Upper lobe of left lung (tissue), 6 donors: ENCODE measurements around the gene OTOGL. TPM values are rescaled to one million over a fixed set of nuclear protein-coding genes. Genes with fewer than 3 reads are reported as not detected.

Experiments used
- ATAC-seq, 2 donors: fragments of 200-7000 bp; cut with Tn5 transposase; one replicate each; pipeline ENCODE4 v1.9.1; 2022; ENCODE audit warnings: mild to moderate bottlenecking in 2 of 2, moderate library complexity in 2 of 2; ENCODE audit not compliant: low FRiP score in 2 of 2
- DNase-seq, 2 donors: peaks; one replicate each; pipeline ENCODE4 v3.0.0-alpha.2; 2019 to 2020
- H3K27ac ChIP-seq, 4 donors: fragments of 200-600 bp; sonication (generic); one replicate each; pipeline ENCODE4 v1.5.1; 2016 to 2019
- H3K27me3 ChIP-seq, 4 donors: fragments of 200-600 bp; sonication (generic); one replicate each; pipeline ENCODE4 v1.5.1; 2017 to 2019
- H3K36me3 ChIP-seq, 4 donors: fragments of 200-600 bp; sonication (generic); one replicate each; pipeline ENCODE4 v1.5.1; 2016 to 2019
- H3K4me1 ChIP-seq, 4 donors: fragments of 200-600 bp; sonication (generic); one replicate each; pipeline ENCODE4 v1.5.1; 2018 to 2019
- H3K4me3 ChIP-seq, 4 donors: fragments of 200-600 bp; sonication (generic); one replicate each; pipeline ENCODE4 v1.5.1; 2017 to 2019; ENCODE audit warnings: mild to moderate bottlenecking in 2 of 4, moderate library complexity in 1 of 4
- H3K9me3 ChIP-seq, 4 donors: fragments of 200-600 bp; sonication (generic); one replicate each; pipeline ENCODE4 v1.5.1; 2018 to 2019
- CTCF ChIP-seq, 6 experiments: fragments of 450-650 bp in 4 of 6; fragments of 200-600 bp in 2 of 6; sonication (generic) in 2 of 6; IDR thresholded peaks; one replicate each; pipeline ENCODE4 v1.5.1; 2016 to 2019; ENCODE audit warnings: antibody characterized with exemption in 6 of 6
- EP300 ChIP-seq, 4 donors: sonication (generic); formaldehyde crosslinking; IDR thresholded peaks; one replicate each; pipeline ENCODE4 v1.5.1; 2017; ENCODE audit warnings: antibody characterized with exemption in 4 of 4, control low read depth in 2 of 4
- POLR2A ChIP-seq, 4 donors: fragments of 450-650 bp; IDR thresholded peaks; one replicate each; pipeline ENCODE4 v1.5.1; 2016 to 2017; ENCODE audit warnings: antibody characterized with exemption in 4 of 4, mild to moderate bottlenecking in 2 of 4
- POLR2AphosphoS5 ChIP-seq, 2 donors: sonication (generic); formaldehyde crosslinking; IDR thresholded peaks; one replicate each; pipeline ENCODE4 v1.5.1; 2017; ENCODE audit warnings: antibody characterized with exemption in 2 of 2
- WGBS, 2 donors: methylation state at CpG; one replicate each; pipeline ENCODE4 v1.1.5; 2017 to 2018; 5-methylcytosine and 5-hydroxymethylcytosine counted together
- total RNA-seq, 6 donors: library from RNA; depleted of rRNA in 4 of 6; stranded (reverse); fragments of >200 nt in 4 of 6; gene quantifications; one replicate each; pipeline versions ENCODE4 v1.1.0 to v1.2.1, GENCODE V29; 2016 to 2021
- donor health status: DM: no; HTN: no; CAD: no; lungs with moderate emphysema.
- donor health status: DM: no; HTN: yes; CAD: no; lungs with severe emphysema.

The OTOGL gene
- total RNA-seq, 6 donors from 2014 or later: 0.10 to 3.1 (median 0.21) TPM

GRCh38 chr12:80232837-80233236, 133.5 kb downstream of the OTOGL start:
- DNase-seq: no peak
- WGBS, 2 donors: 60 to 71% methylated on average over 1 of the region's 1 CpG
- H3K9me3 ChIP-seq: no peaks in the 10 kb centered on the region
- peaks cover 0 to 9% (median 5%) of the 10 kb centered on the region in 4 donors for H3K4me1 ChIP-seq
- H3K4me3 ChIP-seq: no peak overlapping the region
- ATAC-seq: no peak
- no peaks in the 10 kb centered on the region for H3K36me3 ChIP-seq
- TF ChIP-seq EP300 (IDR thresholded peaks at IDR 0.05) (no peak), POLR2A (IDR thresholded peaks at IDR 0.05) (no peak), CTCF (IDR thresholded peaks at IDR 0.05) (no peak), POLR2AphosphoS5 (IDR thresholded peaks at IDR 0.05) (no peak)
- H3K27me3 ChIP-seq: no peaks in the 10 kb centered on the region
- no peak overlapping the region for H3K27ac ChIP-seq

DNA sequence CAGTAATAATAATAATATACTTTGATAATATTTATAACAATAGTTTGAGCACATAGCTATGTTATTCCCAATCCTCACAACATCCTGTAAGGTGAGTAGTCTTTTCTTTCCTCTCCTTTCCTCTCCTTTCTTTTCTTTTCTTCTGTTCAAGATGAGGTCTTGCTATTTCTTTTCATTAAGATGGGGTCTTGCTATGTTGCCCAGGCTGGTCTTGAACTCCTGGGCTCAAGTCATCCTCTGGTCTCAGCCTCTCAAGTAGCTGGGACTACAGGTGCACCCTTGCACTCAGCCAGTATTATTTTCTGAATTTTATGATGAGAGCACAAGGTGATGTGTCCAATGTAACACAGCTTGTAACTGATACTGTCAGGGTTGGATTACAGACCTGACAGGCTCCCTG, 134.6 kb downstream of the OTOGL start:
- ATAC-seq (no peak), DNase-seq (no peak)
- H3K27ac ChIP-seq: no peak overlapping the region
- H3K27me3 ChIP-seq: no peaks in the 10 kb centered on the region
- H3K4me3 ChIP-seq: no peak overlapping the region
- peaks cover 0 to 9% (median 5%) of the 10 kb centered on the region in 4 donors for H3K4me1 ChIP-seq
- TF ChIP-seq EP300 (IDR thresholded peaks at IDR 0.05): no peak
- TF ChIP-seq POLR2A (IDR thresholded peaks at IDR 0.05): no peak
- no peak for TF ChIP-seq POLR2AphosphoS5 (IDR thresholded peaks at IDR 0.05)
- no peak for TF ChIP-seq CTCF (IDR thresholded peaks at IDR 0.05)
- H3K36me3 ChIP-seq: no peaks in the 10 kb centered on the region
- no peaks in the 10 kb centered on the region for H3K9me3 ChIP-seq

- DNase-seq: no peak
- no peak for ATAC-seq
- TF ChIP-seq CTCF (IDR thresholded peaks at IDR 0.05): no peak
- TF ChIP-seq POLR2AphosphoS5 (IDR thresholded peaks at IDR 0.05): no peak
- no peak for TF ChIP-seq EP300 (IDR thresholded peaks at IDR 0.05)
- TF ChIP-seq POLR2A (IDR thresholded peaks at IDR 0.05): no peak
- H3K4me1 ChIP-seq: peaks cover 0 to 4% (median 3%) of the 10 kb centered on the region in 4 donors
- H3K27ac ChIP-seq: no peak overlapping the region
- no peaks in the 10 kb centered on the region for H3K27me3 ChIP-seq
- 80% methylated on average over 3 of the region's 3 CpGs for WGBS, 2 donors
- H3K36me3 ChIP-seq: no peaks in the 10 kb centered on the region
- H3K9me3 ChIP-seq: no peaks in the 10 kb centered on the region
- H3K4me3 ChIP-seq: no peak overlapping the region
Observed at GRCh38 chr12:80234667-80235066, 135.3 kb downstream of the OTOGL start.

GRCh38 chr12:80235944-80236343, 136.6 kb downstream of the OTOGL start:
- H3K27ac ChIP-seq: no peak overlapping the region
- H3K9me3 ChIP-seq: no peaks in the 10 kb centered on the region
- H3K36me3 ChIP-seq: no peaks in the 10 kb centered on the region
- no peaks in the 10 kb centered on the region for H3K4me1 ChIP-seq
- TF ChIP-seq POLR2A (IDR thresholded peaks at IDR 0.05): no peak
- TF ChIP-seq POLR2AphosphoS5 (IDR thresholded peaks at IDR 0.05): no peak
- no peak for TF ChIP-seq EP300 (IDR thresholded peaks at IDR 0.05)
- TF ChIP-seq CTCF (IDR thresholded peaks at IDR 0.05): no peak
- H3K27me3 ChIP-seq: no peaks in the 10 kb centered on the region
- no peak overlapping the region for H3K4me3 ChIP-seq
- ATAC-seq (no peak), DNase-seq (no peak)

GRCh38 chr12:80239867-80240266, 140.5 kb downstream of the OTOGL start:
- H3K9me3 ChIP-seq: no peaks in the 10 kb centered on the region
- H3K27me3 ChIP-seq: no peaks in the 10 kb centered on the region
- ATAC-seq: no peak
- no peak for DNase-seq
- H3K4me3 ChIP-seq: no peak overlapping the region
- H3K4me1 ChIP-seq: no peaks in the 10 kb centered on the region
- TF ChIP-seq POLR2A (IDR thresholded peaks at IDR 0.05) (no peak), CTCF (IDR thresholded peaks at IDR 0.05) (no peak), POLR2AphosphoS5 (IDR thresholded peaks at IDR 0.05) (no peak), EP300 (IDR thresholded peaks at IDR 0.05) (no peak)
- no peak overlapping the region for H3K27ac ChIP-seq
- no peaks in the 10 kb centered on the region for H3K36me3 ChIP-seq
